Sciatic nerve (tissue), 2 donors: ENCODE results near the gene VTI1B. TPM values are rescaled to one million over a fixed set of nuclear protein-coding genes. Genes with fewer than 3 reads are reported as not detected.
"Not testable (repeated sequence)": the region's sequence is repeated elsewhere in the genome, so short reads cannot be mapped to it uniquely, and the experiment has no call there.

Experiments used
- ATAC-seq: fragments of 200-7000 bp; cut with Tn5 transposase; one replicate; pipeline ENCODE4 v1.9.1; 2020; ENCODE audit warnings: mild to moderate bottlenecking, moderate library complexity
- DNase-seq: peaks from one replicate; pipeline ENCODE4 v3.0.0-alpha.2; 2020; ENCODE audit warnings: low spot score
- intact Hi-C: fragments of 100-400 bp; cut with DNase I; formaldehyde crosslinking; loops from one replicate; pipeline ENCODE4 v1.14.2; 2022
- total RNA-seq: library from RNA; stranded (reverse); fragmentation: NEBNext Ultra II Directional; extraction: Animal tissue kit (Norgen Biotek cat#: 25700); gene quantifications from one replicate; pipeline ENCODE4 v1.2.1, GENCODE V29; 2021
- donor health status: DM: no; HTN: no; CAD: no.
- donor health status: DM: no; HTN: no; CAD: no.

VTI1B gene, protein sequence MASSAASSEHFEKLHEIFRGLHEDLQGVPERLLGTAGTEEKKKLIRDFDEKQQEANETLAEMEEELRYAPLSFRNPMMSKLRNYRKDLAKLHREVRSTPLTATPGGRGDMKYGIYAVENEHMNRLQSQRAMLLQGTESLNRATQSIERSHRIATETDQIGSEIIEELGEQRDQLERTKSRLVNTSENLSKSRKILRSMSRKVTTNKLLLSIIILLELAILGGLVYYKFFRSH
- total RNA-seq, result 111 TPM

DNA sequence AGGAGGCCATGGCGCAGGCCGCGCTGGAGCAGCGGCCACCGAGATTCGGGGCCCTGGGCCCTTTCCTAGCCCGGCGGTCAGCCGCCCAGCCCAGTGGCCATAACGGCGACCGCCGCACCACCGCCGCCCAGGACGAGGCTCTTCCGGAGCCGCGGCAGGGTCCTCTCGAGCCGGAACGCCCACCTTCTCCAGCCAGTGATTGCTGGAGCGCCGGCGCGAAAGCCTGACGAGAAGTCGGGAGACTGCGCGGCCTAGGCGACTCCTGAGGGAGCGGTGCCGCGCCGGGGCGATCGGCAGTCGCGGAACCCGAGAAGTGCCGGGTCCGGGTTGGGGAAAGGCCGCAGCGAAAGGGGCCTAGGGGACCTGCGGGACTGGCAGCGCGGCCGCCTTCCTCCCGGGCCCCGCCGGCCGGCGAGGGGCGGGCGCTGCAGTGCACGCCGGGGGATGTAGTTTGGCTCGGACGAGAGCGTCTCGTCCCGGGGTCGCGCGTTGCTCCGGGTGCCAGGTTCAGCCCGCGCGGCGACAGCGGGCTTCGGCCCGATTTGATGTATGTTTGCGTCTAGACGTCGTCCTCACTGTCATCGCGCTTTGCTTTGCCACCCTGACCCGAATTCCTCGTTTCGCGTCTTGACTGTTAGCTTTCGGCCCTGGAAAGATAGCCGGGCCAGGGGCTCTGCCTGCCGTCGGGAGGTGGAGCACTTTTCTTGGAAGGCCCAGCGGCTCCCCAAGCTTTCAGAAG is at the start of gene VTI1B:
Gene VTI1B, minus strand, starts transcription at position 153 of the 739 bp plus-strand sequence. Its CDS starts 143 bp downstream, at position 10.
- peak; percentile 98 for ATAC-seq
- intact Hi-C loops, result no loop called here
- peak; percentile 86 for DNase-seq

DNA sequence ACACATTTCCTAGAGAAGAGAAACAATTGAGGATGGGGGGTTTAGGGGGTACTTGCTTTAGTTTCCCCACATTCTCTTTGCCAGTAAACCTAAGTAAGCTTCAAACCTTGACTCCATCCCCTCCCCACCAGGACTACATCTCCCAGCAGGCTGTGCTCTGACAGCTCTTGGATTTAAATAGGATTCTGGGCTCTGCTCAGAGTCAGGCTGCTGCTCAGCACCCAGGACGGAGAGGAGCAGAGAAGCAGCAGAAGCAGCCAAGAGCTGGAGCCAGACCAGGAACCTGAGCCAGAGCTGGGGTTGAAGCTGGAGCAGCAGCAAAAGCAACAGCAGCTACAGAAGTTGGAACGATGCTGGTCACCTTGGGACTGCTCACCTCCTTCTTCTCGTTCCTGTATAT is 47.9 kb upstream of the VTI1B start:
- intact Hi-C loops, result no loop called here
- ATAC-seq, result peak; percentile 88
- no peak for DNase-seq

DNA sequence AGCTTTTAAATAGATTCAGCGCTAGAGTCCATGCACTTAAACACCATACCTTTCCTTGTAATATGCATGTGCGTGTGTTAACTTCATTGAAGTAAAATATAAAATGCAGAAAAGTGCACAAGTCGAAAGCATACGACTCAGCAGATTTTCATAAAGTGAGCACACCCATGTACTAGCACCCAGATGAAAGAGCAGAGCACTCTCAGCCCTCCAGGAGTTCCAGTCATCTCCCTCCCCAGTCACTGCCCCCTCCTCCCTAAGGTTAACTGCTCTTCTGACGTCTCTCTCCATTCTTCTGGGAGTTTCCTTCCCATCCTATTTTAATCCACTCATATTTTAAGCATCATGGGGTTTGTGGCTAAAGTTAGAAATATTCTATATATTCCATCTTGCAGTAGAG is 47.4 kb upstream of the VTI1B start:
- intact Hi-C loops, result no loop called here
- DNase-seq (no peak), ATAC-seq (peak; percentile 14)

DNA sequence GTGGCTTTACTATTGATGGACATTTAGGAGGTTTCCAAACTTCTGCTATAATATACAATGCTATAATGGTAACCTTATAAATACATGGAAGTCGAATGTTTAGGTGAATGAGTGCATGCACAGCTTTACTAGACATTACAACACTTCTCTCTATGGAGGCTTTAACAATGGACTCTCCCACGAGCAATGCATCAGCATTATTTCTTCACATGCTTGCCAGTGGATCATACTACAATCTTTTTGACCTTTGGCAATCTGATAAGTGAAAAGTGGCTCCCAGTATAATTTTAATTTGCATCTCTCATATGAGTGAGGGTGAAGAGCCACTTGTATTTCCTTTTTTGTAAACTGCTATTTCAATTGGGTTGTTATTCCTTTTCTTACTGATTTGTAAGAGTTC is 45.4 kb upstream of the VTI1B start:
- DNase-seq (no peak), ATAC-seq (no peak)
- intact Hi-C loops, result no loop called here

DNA sequence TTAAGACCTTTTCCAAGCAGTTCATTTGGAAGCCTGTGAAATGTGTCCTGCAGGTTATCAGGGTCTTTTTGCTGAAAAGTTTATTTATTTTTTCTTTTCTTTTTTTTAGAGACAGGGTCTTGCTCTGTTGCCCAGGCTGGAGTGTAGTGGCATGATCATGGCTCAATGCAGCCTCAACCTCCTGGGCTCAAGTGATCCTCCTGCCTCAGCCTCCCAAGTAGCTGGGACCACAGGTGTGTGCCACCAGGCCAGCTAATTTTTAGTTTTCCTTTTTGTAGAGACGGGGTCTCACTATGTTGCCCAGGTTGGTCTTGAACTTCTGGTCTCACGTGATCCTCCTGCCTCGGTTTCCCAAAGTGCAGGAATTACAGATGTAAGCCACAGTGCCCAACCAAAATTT is 45.0 kb upstream of the VTI1B start:
- DNase-seq, intact Hi-C loops, ATAC-seq: not testable (repeated sequence)

DNA sequence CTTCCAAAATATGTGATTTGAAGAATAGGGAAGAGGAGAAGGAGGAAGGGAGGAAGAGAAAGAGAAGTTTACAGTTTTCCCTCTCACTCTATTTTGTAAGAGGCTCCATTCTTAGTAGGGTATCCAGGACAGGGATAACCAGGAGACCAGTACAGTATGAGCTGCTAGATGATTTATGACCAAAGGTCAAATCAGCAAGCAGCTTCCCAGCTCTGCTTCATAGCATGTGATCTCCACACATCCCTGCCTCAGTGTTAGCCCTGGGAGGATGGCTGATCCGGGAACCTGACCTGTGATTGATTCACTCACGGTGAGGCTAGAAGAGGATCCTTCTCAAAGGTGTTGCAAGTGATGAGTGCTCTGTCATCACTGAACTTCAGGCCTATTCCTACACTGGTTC is 43.8 kb upstream of the VTI1B start:
- intact Hi-C loops, result no loop called here
- ATAC-seq (no peak), DNase-seq (no peak)

DNA sequence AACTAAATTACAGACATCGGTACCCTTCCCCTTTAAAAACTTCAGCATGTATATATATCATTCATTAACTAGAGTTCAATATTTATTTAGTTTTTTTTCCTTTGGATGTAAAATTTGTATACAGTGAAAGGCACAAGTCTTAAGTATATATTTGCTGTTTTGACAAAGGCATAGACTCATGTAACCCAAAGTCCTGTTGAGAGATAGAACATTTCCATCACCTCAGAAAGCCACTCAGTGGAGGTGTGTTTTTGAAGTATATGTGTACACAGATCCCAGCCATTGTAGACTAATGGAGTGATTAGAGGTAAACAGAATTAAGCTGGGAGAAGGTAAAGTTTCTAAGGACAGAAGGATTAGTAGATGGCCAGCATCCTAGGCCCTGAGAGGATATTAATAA is 42.6 kb upstream of the VTI1B start:
- no peak for DNase-seq
- no peak for ATAC-seq
- intact Hi-C loops, result no loop called here

DNA sequence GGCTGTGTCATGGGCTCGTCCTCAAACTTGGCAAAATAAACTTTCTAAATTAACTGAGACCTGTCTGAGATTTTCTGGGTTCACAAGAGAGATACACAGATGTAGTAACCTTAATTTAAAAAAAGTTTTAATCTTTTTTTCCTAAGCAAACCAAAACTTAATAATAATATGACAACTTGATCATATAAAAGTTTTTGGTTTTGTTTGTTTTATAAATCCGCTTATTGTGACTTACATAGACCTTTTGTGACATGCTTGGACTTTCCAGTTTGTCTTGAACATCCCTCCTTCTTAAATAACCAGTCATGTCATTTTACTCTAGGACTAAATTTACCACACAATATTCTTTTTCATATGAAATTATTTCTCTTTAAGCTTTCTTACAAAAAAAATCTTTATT is 35.8 kb upstream of the VTI1B start:
- DNase-seq (no peak), ATAC-seq (no peak)
- intact Hi-C loops, result no loop called here

DNA sequence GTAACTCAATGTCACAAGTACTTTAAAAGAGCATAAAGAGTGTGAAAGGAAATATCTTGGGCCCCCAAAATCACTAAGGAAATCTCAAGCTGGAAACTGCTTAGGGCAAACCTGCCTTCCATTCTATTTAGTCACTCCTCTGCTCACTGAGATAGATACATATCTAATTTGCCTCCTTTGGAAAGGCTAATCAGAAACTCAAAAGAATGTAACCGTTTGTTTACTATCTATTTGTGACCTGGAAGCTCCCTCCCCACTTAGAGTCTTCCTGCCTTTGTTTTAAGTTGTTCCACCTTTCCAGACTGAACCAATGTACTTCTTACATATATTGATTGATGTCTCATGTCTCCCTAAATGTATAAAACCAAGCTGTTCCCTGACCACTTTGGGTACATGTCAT is 35.4 kb upstream of the VTI1B start:
- DNase-seq, ATAC-seq, intact Hi-C loops: not testable (repeated sequence)

DNA sequence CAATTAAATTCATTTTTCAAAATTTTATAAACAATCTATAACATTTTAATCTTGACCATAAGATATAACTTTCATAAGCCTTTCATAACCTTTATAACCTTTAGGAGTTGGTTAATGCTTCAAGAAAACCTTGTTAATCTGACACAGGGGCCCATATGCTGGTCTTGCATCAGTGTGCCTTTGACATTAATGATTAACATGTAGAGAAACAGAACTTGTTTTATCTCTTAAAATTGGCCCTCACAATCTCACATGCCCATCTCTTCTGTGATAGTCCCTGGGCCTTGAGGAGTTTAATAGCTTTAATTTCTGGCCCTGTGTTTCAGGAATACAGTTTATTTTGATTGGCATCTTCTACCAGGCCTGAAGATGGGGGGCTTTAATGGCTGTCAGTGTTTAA is 34.9 kb upstream of the VTI1B start:
- intact Hi-C loops, DNase-seq, ATAC-seq: not testable (repeated sequence)

DNA sequence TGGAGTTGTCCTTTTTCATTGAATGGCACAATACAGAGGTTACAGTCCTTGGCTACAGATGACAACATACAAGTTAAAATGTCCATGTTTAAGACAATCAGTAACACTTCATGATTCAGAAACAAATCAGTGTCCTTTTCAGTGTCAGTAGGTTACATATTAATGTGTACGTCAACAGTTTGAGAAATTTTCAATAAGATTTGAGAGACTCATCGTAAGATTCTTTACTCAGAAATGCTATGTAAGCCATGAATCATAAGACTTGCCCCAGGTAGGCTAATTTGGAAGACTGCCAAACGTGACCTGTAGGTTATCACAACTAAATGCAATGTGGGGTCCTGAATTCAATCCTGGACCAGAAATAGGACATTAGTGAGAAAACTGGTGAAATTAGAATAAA is 30.8 kb upstream of the VTI1B start:
- ATAC-seq (no peak), DNase-seq (no peak)
- intact Hi-C loops, result no loop called here

DNA sequence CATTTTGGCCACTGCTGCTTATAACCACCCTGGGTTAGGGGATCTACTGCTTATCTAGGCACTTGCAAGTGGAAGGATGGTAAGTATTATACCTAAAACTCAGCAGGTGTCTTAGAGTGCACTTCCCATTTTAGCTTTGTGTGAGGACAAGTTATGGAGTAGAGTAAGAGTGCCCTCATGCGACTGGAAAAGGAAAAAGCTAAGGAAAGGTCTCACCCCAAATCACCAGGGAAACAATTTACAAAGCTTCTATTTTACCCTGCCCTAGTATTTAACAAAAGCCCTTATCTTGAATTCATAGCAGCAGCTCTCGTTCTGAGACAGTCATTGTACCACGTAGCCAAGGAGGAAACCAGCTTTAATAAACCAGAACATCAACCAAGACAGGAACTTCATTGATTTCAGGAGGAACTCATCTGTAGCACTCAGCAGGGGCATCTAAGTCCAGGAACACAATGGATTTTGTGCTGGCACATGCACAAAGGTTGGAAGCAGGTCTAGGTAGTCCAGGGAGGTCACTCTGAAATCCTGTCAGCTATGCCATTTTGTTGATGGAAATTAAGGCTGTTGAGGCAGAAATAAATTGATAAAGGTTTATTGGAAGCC is 30.2 kb upstream of the VTI1B start:
- DNase-seq (no peak), ATAC-seq (peak; percentile 88)
- intact Hi-C loops, result no loop called here

DNA sequence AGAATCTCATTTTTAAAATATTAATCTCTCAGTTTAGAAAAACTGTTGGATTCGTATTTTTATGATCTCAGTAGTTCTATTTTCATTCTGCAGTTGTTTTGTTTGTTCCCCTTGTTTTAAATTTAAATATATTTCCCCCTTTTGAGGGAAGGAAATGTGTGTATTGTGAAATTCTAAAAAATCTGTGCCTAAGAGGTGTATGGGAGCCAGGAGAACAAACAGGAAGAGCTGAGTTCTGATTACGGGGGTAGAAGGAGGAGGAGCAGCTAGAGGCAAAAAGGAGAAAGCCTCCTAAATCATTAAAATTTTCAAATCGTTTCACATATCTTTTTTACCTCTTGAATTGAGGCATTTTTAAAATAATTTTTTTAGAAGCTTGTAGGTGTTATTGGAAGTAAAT is 29.6 kb upstream of the VTI1B start:
- intact Hi-C loops, result no loop called here
- ATAC-seq (peak; percentile 39), DNase-seq (no peak)

DNA sequence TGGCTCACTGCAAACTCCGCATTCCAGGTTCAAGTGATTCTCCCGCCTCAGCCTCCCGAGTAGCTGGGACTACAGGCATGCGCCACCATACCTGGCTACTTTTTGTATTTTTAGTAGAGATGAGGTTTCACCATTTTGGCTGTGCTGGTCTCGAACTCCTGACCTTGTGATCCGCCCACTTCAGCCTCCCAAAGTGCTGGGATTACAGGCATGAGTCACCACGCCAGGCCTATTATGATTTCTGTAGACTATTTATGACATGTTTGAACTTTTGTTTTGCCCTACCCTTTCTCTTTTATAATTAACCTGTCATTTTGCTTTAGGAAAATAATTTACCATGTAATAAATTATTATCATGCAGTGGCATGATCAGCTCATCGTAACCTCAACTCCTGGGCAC is 27.1 kb upstream of the VTI1B start, which contains the start of gene RDH12:
Gene RDH12, plus strand, starts transcription at position 395 of the 400 bp plus-strand sequence. CDS start 20,757 bp downstream, outside the sequence.
- ATAC-seq, intact Hi-C loops: not testable (repeated sequence)

DNA sequence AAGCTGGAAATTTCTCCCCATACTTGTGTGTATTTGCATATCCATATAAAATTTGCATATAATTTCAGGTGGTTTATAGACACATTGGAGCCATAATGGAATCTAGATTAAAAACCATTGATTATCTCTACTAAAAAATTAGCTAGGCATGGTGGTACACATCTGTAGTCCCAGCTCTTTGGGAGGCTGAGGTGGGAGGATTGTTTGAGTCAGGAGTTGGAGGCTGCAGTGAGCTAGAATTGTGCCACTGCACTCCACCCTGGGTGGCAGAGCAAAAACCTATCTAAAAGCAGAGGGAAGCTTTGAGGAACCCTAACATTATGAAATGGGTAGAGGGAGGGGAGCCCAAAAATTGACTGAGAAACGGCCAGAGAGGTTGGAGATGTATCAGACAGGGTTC is 23.7 kb upstream of the VTI1B start:
- ATAC-seq (no peak), DNase-seq (no peak)
- intact Hi-C loops, result no loop called here

More for the DNA sequence above, 27.1 kb upstream of the VTI1B start, which contains the start of gene RDH12:
- not testable (repeated sequence) for DNase-seq

DNA sequence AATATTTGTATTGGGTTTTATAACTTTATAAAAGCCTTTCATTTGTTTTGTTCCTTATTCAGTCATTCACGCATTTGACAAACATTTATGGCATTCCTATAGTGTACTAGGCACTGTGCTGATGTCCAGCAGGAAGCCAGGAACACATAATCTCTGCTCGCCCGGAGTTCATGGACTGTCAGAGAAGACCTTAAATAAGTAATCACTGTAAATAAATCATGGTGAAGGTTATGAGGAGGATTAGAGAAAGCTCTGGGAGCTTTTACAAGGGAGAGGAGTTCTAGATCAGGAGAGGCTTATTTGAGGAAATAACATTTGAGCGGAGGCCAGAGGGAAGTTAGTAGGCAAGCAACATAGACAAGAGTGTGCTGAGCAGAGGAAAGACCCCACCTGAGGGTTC is 22.6 kb upstream of the VTI1B start:
- ATAC-seq (no peak), DNase-seq (no peak)
- intact Hi-C loops, result no loop called here

DNA sequence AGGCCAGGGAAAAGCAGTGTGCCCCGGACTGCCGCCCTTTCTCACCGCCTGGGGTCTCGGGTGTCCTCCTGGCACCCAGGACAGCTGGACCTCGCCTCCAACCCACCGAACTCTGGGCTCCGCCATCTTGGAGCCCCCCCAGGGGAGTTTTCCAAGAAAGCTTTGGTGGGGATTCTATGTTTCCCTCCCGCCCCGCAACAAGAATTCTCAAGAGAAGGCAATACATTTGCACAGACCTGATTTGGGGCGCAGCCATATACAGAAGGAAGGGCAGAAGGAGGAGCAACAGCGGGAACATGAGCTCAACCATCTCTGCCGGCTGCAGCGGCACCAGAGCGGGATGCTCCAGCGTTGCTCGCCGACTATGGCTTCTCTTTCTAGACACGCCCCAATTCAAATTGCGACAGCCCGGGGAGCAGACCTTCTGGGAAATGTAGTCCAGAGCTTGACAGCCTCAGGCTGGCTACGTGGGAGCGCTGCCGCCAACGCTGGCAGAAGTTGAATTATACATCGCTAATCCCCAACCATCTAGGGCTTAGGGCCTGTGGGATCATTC is 21.0 kb upstream of the VTI1B start, which contains the start of gene RDH11:
Gene RDH11, minus strand, starts transcription at position 371 of the 556 bp plus-strand sequence. Its CDS starts 61 bp downstream, at position 310.
- ATAC-seq (peak; percentile 99), DNase-seq (peak; percentile 91)
- intact Hi-C loops, result no loop called here

DNA sequence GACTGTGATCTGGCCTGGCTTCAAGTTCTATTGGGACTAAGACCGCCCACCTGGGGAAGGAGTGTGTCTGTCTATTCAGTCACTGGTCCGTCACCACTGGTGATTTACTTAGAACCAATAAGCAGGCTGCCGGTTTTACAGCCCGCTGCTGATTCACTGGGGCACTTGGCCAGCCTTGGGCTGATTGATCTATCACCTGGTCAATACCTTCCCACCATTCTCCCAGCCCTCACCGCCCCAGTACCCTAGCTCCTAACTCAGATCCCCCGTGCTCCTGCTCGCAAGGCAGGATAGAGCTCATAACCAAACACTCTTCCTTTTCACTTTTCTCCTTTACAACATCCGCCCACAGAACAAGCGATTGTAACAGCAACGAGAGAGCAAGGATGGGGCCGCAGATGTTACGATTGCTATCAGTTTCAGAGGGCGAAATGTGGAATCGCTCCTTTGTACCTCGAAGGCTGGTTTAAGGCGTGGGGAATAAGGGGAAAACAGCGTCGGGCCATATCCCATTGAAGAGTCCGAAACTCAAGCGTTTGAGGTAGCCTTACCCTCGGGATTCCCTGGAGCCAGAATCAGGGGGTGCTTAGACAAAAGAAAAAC is 20.5 kb upstream of the VTI1B start:
- ATAC-seq (peak; percentile 63), DNase-seq (peak; percentile 68)
- intact Hi-C loops, result no loop called here

DNA sequence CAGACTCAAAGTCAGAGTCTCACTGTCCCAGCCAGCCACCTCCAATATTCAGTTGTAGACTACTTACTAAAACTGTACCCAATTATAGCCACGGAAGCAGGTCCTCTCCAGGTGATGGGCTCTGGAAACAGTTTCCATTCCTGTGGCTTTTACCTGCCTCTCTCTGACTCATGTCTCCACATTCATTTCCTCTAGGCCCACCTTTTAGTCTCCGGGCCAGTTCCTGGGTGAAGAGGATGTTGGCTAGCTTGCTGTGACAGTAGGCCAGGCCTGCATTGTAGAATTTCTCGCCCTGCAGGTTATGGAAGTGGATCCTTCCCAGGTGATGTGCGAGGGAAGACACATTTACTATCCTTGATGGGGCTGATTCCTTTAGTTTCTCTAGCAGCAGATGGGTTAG is 15.6 kb upstream of the VTI1B start:
- DNase-seq (no peak), ATAC-seq (no peak)
- intact Hi-C loops, result no loop called here
